HG03457 (cell line): ENCODE data around the gene WFS1.

Source experiments
- ATAC-seq: cut with Tn5 transposase; IDR thresholded peaks from one replicate; pipeline ENCODE4 v1.9.1; 2021; ENCODE audit warnings: moderate number of reproducible peaks; ENCODE audit not compliant: unreplicated experiment

WFS1 gene

GRCh38 chr4:6259886-6260285 lies 9.8 kb upstream of the WFS1 start:
- no peak for ATAC-seq

GRCh38 chr4:6262176-6262575 lies 7.5 kb upstream of the WFS1 start:
- ATAC-seq: no peak

- ATAC-seq: no peak
Measured at GRCh38 chr4:6262847-6263487, 6.7 kb upstream of the WFS1 start.

- ATAC-seq: no peak
Measured at GRCh38 chr4:6263526-6264224, 6.0 kb upstream of the WFS1 start.

GRCh38 chr4:6264225-6264540 lies 5.5 kb upstream of the WFS1 start:
- ATAC-seq: no peak

- no peak for ATAC-seq
Measured at GRCh38 chr4:6265546-6265945, 4.1 kb upstream of the WFS1 start.

- ATAC-seq: no peak
Measured at GRCh38 chr4:6267573-6267972, 2.1 kb upstream of the WFS1 start.

- ATAC-seq: peak; percentile 6
Measured at GRCh38 chr4:6268650-6269615, 717 bp upstream of the WFS1 start.

- ATAC-seq: no peak
Measured at GRCh38 chr4:6270636-6271121, 1.0 kb downstream of the WFS1 start.

GRCh38 chr4:6271206-6271605 lies 1.6 kb downstream of the WFS1 start:
- no peak for ATAC-seq

- ATAC-seq: no peak
Measured at GRCh38 chr4:6271701-6272465, 2.2 kb downstream of the WFS1 start.

- ATAC-seq: no peak
Measured at GRCh38 chr4:6272863-6273660, 3.4 kb downstream of the WFS1 start.

- ATAC-seq: no peak
Measured at GRCh38 chr4:6273661-6273990, 4.0 kb downstream of the WFS1 start.

GRCh38 chr4:6275351-6275750 lies 5.7 kb downstream of the WFS1 start:
- no peak for ATAC-seq

- no peak for ATAC-seq
Measured at GRCh38 chr4:6275898-6276806, 6.5 kb downstream of the WFS1 start.

GRCh38 chr4:6277139-6277802 lies 7.6 kb downstream of the WFS1 start:
- no peak for ATAC-seq

GRCh38 chr4:6277935-6278800 lies 8.5 kb downstream of the WFS1 start:
- no peak for ATAC-seq

GRCh38 chr4:6278801-6279197 lies 9.1 kb downstream of the WFS1 start:
- ATAC-seq: peak; percentile 90
